ENCODE results near the gene THRA. TPM values are rescaled to one million over a fixed set of nuclear protein-coding genes. Genes with fewer than 3 reads are reported as not detected.

THRA gene
- total RNA-seq, 1 donor from 2014 or later = 15.0 TPM

DNA sequence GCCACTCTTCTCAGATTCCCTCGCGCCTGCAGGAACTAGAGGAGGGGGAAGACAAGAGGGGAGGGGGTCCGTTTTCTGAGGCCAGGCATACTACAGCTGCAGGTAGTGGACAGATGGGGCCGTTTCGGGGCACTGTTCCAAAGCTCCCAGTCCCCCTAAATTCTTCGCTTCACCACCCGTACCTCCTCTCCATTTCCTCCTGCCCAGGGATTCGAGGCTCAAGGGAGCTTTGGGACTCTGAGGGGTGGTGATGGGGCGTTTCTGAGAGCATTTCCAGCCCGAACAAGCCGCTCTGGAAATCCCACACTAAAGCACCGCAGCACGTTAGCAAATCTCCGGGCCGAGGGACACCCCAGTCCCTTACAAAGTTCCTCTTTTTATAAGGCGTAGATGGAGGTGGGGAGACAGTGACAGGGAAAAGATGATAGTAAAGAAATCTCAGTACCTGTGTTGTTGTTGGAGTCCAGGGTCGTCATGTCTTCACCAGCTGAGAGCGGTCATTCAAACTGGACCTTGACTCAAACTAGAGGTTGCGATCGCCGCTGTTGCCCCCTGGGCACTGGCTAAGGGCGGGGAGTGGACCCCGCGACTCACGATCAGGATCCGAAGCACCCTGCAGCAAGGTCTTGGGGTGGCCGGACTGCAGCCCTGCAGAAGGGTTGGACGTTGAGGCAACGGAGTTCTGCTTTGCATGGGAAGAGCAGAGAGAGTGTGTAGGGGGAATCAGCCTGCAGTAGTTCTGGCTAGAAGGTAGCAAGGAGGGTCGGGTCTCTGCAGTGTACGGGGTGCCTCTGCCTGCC, 37.1 kb downstream of the THRA start:
- TF ChIP-seq, protein P1, sequence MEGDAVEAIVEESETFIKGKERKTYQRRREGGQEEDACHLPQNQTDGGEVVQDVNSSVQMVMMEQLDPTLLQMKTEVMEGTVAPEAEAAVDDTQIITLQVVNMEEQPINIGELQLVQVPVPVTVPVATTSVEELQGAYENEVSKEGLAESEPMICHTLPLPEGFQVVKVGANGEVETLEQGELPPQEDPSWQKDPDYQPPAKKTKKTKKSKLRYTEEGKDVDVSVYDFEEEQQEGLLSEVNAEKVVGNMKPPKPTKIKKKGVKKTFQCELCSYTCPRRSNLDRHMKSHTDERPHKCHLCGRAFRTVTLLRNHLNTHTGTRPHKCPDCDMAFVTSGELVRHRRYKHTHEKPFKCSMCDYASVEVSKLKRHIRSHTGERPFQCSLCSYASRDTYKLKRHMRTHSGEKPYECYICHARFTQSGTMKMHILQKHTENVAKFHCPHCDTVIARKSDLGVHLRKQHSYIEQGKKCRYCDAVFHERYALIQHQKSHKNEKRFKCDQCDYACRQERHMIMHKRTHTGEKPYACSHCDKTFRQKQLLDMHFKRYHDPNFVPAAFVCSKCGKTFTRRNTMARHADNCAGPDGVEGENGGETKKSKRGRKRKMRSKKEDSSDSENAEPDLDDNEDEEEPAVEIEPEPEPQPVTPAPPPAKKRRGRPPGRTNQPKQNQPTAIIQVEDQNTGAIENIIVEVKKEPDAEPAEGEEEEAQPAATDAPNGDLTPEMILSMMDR (conservative IDR thresholded peaks at IDR 0.05) = no peak
- H3K9me3 Mint-ChIP-seq = no peaks in the 10 kb centered on the region
- H3K4me1 Mint-ChIP-seq = peaks cover 34% of the 10 kb centered on the region
- H3K27me3 Mint-ChIP-seq (ENCODE audit: low read depth) = peaks cover 23% of the 10 kb centered on the region
- H3K27ac Mint-ChIP-seq (ENCODE audit: unreplicated experiment) = no peak overlapping the region
- peak overlapping the region; percentile 85 for H3K4me3 Mint-ChIP-seq
- DNase-seq (ENCODE audit: low read depth, low spot score) = no peak
- H3K36me3 Mint-ChIP-seq (ENCODE audit: low read depth) = peaks cover 2% of the 10 kb centered on the region

DNA sequence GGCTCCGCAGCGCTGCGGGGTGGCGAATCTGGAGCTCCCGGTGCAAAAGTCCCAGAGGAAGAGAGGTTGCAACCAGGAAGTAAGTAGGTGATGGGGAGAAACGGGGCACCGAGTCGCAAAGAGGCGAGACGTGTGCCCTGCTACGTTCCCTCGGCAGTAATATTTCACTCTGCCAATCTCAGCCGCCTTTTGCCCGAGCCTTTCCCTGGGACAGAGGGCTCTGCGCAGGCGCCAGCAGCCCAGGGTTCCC, 37.6 kb downstream of the THRA start, which contains the start of gene NR1D1:
Gene NR1D1, minus strand, starts transcription at position 171 of the 250 bp plus-strand sequence. CDS start 495 bp downstream, outside the sequence.
- DNase-seq (ENCODE audit: low read depth, low spot score) = no peak
- peak within 1 kb of the TSS; percentile 16 for H3K27ac Mint-ChIP-seq (ENCODE audit: unreplicated experiment)
- peaks cover 2% of the 10 kb centered on the region for H3K36me3 Mint-ChIP-seq (ENCODE audit: low read depth)
- peaks cover 24% of the 10 kb centered on the region for H3K27me3 Mint-ChIP-seq (ENCODE audit: low read depth)
- peak within 1 kb of the TSS; percentile 85 for H3K4me3 Mint-ChIP-seq
- no peaks in the 10 kb centered on the region for H3K9me3 Mint-ChIP-seq
- TF ChIP-seq, protein P1 (conservative IDR thresholded peaks at IDR 0.05) = no peak
- peaks cover 34% of the 10 kb centered on the region for H3K4me1 Mint-ChIP-seq

DNA sequence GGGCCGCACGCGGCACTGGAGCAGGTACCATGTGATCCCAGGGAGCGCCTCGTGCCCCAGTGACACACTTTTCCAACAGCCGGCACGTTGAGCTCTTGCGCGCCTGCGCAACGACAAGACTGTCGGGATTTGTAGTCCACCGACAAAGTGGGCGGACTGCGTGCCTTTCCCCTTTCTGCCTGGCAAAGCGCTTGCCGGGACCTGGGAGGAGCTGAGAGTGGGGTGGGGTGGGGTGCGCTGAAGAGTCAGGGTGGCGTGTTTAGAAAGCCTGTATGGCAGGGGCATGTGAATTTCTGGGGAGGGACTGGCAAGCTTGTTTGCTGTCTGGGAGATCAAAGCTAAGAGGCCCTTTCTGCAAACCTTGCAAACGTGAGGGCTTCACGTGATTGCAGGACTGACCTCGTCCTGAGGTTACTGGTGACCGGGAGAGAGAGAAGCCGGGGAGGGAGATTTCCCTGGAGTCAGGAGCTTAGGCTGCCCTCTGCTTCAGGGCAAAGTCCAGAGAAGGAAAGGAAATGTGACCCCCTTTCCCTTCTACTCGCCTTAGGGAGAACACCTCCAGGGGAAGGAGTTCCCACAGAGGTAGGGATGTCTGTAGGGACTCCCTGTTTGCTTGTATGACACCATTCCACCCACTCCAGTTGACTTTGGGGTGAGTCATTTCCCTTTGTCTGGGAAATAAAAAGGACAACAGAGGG, 38.1 kb downstream of the THRA start:
- H3K4me1 Mint-ChIP-seq = peaks cover 34% of the 10 kb centered on the region
- peaks cover 26% of the 10 kb centered on the region for H3K27me3 Mint-ChIP-seq (ENCODE audit: low read depth)
- no peaks in the 10 kb centered on the region for H3K9me3 Mint-ChIP-seq

DNA sequence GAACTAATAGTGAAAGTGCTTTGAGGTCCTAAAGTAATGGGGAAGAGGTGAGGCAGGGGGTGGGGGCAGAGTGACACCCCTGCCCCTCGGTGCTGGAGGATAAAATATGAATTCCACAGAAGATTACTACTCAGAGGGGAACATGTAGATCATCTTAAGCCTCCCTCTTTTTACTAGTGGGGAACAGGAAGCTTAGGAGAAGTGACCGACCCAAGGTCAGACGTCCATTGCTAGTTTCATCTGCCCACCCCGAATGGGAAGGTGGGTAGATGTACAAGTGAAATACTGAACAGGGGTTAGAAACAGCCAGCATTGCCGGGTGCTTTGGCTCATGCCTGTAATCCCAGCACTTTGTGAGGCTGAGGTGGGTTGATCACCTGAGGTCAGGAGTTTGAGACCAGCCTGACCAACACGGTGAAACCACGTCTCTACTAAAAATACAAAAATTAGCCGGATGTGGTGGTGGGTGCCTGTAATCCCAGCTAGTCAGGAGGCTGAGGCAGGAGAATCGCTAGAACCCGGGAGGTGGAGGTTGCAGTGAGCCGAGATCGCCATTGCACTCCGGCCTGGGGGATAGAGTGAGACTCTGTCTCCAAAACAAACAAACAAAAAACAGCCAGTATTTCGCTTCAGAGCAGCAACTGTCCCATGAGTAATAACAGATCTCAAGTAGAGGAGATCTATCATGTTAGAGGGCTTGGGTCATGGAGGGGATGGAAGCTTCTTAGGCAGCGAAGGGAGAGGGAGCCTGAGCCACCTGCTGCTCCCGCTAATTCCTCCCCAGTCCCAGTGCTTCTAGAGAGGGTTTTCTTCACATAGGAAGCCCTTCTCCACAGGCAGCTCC, 38.8 kb downstream of the THRA start:
- DNase-seq (ENCODE audit: low read depth, low spot score) = no peak
- Mint-ChIP-seq H3K4me1 (peaks cover 41% of the 10 kb centered on the region), H3K4me3 (peak overlapping the region; percentile 85), H3K36me3 (ENCODE audit: low read depth) (peaks cover 2% of the 10 kb centered on the region), H3K9me3 (no peaks in the 10 kb centered on the region), H3K27ac (ENCODE audit: unreplicated experiment) (peak overlapping the region; percentile 16), H3K27me3 (ENCODE audit: low read depth) (peaks cover 29% of the 10 kb centered on the region)
- TF ChIP-seq, protein P1 (conservative IDR thresholded peaks at IDR 0.05) = no peak

More for the DNA sequence above, 38.1 kb downstream of the THRA start:
- Mint-ChIP-seq H3K27ac (ENCODE audit: unreplicated experiment) (peak overlapping the region; percentile 16), H3K4me3 (peak overlapping the region; percentile 85), H3K36me3 (ENCODE audit: low read depth) (peaks cover 2% of the 10 kb centered on the region)
- peak; percentile 90 for DNase-seq (ENCODE audit: low read depth, low spot score)
- TF ChIP-seq, protein P1 (conservative IDR thresholded peaks at IDR 0.05) = no peak

DNA sequence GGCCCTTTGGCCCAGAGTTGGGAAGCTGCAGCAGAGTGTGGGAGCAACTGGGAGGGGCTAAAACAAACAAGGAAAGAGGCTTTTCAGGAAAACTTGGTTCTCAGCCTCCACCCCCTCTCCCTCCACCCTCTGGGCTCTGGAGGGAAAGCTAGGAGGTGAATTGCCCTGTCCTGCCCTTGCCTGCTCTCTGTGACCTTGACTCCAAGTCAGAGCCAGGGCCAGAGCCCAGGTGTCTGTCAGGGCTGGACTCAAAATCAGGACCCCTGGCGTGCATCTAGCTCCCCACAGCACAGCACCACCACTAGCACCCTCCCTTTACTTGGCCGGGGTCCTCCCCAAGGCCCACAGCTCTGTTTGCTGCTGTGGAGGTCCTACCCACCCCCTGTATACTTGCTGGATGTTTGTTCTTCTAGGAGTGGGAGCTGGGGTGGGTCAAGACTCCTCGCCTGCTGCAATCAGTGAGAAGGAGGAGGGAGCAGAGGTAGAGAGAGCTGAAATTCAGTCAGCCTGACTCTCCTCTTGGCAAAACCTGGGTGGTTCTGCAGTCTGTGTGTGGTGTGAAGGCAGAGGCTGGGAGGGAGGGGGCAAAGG, 40.4 kb downstream of the THRA start:
- H3K27me3 Mint-ChIP-seq (ENCODE audit: low read depth) = peaks cover 39% of the 10 kb centered on the region
- H3K4me3 Mint-ChIP-seq = no peak overlapping the region
- H3K36me3 Mint-ChIP-seq (ENCODE audit: low read depth) = peaks cover 2% of the 10 kb centered on the region
- H3K27ac Mint-ChIP-seq (ENCODE audit: unreplicated experiment) = no peak overlapping the region
- TF ChIP-seq, protein P1 (conservative IDR thresholded peaks at IDR 0.05) = no peak
- peaks cover 57% of the 10 kb centered on the region for H3K4me1 Mint-ChIP-seq
- no peak for DNase-seq (ENCODE audit: low read depth, low spot score)
- H3K9me3 Mint-ChIP-seq = no peaks in the 10 kb centered on the region

Data from neural crest cell (in vitro differentiated cells).